BJ (cell line): ENCODE measurements around the gene C10orf95. TPM values are rescaled to one million over a fixed set of nuclear protein-coding genes. Genes with fewer than 3 reads are reported as not detected.

ENCODE experiments used
- CTCF ChIA-PET: fragments of 350-600 bp; formaldehyde crosslinking; extraction: SDS; loops from one replicate; lab custom pipeline; 2021; ENCODE audit warnings: antibody characterized with exemption, inconsistent platforms; lab: Yijun Ruan, JAX
- POLR2A ChIA-PET: fragments of 300-600 bp; sonication (Branson Sonifier 250); formaldehyde crosslinking; extraction: SDS; loops from one replicate; lab custom pipeline; 2021; ENCODE audit warnings: antibody characterized with exemption; lab: Charles Lee
- DNase-seq: peaks from one replicate; pipeline ENCODE4 v3.0.0-alpha.2; 2011; ENCODE audit warnings: low read depth
- H3K27me3 ChIP-seq: 2 replicates; pipeline ENCODE4 v1.6.0; 2011; ENCODE audit warnings: low read length; ENCODE audit not compliant: control insufficient read depth, insufficient read depth
- H3K36me3 ChIP-seq: 2 replicates; pipeline ENCODE4 v1.5.1; 2011; ENCODE audit warnings: low read length; ENCODE audit not compliant: control insufficient read depth, insufficient read depth
- H3K4me3 ChIP-seq: 2 replicates; pipeline ENCODE4 v1.5.1; 2011; ENCODE audit warnings: low read depth, mild to moderate bottlenecking, control low read depth, low read length
- polyA plus RNA-seq: library from polyadenylated mRNA; depleted of rRNA; stranded (reverse); fragments of >200 nt; gene quantifications from 2 replicates; pipeline ENCODE4 v1.2.3, GENCODE V29; 2011
- TF ChIP-seq, protein P1 (sequence below): IDR thresholded peaks from 2 replicates; pipeline ENCODE4 v1.5.1; 2011; ENCODE audit warnings: low read depth, mild to moderate bottlenecking, control low read depth, inconsistent platforms, low read length, moderate library complexity; ENCODE audit not compliant: insufficient read depth

C10orf95 gene
- polyA plus RNA-seq, 1 experiment: not detected

- ChIA-PET CTCF (interaction anchor here (0.5 to 3.6 kb wide), 16 partner anchors 7 to 311 kb away, joined by 3 to 37 read pairs (median 8); partner anchors contain the start of gene FBXL15), POLR2A (no interaction called here)
- Histone ChIP-seq H3K4me3 (no peak overlapping the region), H3K27me3 (no peaks in the 10 kb centered on the region), H3K36me3 (peaks cover 37% of the 10 kb centered on the region)
- TF ChIP-seq, protein P1, sequence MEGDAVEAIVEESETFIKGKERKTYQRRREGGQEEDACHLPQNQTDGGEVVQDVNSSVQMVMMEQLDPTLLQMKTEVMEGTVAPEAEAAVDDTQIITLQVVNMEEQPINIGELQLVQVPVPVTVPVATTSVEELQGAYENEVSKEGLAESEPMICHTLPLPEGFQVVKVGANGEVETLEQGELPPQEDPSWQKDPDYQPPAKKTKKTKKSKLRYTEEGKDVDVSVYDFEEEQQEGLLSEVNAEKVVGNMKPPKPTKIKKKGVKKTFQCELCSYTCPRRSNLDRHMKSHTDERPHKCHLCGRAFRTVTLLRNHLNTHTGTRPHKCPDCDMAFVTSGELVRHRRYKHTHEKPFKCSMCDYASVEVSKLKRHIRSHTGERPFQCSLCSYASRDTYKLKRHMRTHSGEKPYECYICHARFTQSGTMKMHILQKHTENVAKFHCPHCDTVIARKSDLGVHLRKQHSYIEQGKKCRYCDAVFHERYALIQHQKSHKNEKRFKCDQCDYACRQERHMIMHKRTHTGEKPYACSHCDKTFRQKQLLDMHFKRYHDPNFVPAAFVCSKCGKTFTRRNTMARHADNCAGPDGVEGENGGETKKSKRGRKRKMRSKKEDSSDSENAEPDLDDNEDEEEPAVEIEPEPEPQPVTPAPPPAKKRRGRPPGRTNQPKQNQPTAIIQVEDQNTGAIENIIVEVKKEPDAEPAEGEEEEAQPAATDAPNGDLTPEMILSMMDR: no peak
- DNase-seq: no peak
Measured at GRCh38 chr10:102480396-102480795, 29.1 kb upstream of the C10orf95 start.

- no peak for DNase-seq
- POLR2A ChIA-PET: no interaction called here
- CTCF ChIA-PET: interaction anchor here (0.6 to 3.6 kb wide), 30 partner anchors 8 to 328 kb away, joined by 3 to 37 read pairs (median 6); partner anchors contain the start of genes CUEDC2, ELOVL3 and FBXL15
- H3K27me3 ChIP-seq: no peaks in the 10 kb centered on the region
- TF ChIP-seq, protein P1: no peak
- H3K4me3 ChIP-seq: no peak overlapping the region
- H3K36me3 ChIP-seq: peaks cover 32% of the 10 kb centered on the region
Measured at GRCh38 chr10:102479651-102480050, 28.3 kb upstream of the C10orf95 start.

DNA sequence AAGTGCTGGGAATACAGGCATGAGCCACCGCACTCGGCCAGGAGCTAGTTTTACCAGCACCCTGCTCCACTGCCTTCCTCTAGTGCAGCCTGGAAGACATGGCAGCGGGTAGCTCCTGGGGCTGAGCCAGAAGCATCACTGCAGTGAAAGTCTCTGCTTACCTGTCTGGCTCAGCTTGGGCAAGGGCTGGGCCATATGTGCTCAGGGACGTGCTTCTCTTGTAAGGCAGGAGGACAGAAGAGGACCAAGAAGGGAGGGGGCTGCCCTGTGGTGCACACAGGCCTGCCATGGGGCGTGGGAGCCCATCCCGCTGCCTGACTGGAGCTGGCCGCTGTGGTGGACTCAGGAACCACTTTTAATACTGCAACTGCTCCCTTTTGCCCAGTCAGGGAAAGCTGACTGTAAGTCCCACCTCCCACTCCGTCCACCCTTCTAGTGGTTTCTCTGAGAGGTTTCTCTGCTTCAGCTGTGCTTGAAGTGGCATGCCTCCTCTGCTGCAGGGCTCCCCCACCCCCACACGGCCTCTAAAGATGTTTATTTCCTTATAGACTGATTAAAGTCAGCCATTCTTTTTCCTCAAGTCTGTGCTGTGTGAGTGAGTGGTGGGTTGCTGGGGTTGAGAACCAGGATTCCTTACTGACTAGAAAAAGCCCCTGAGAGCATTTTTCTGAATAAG is 25.3 kb upstream of the C10orf95 start:
- no peak for DNase-seq
- Histone ChIP-seq H3K36me3 (peaks cover 15% of the 10 kb centered on the region), H3K4me3 (no peak overlapping the region), H3K27me3 (no peaks in the 10 kb centered on the region)
- ChIA-PET POLR2A (no interaction called here), CTCF (interaction anchor here (2.1 to 3.6 kb wide), 2 partner anchors 15 to 107 kb away, joined by 4 to 33 read pairs; no protein-coding TSS in a partner anchor)
- TF ChIP-seq, protein P1: no peak

- Histone ChIP-seq H3K27me3 (no peaks in the 10 kb centered on the region), H3K4me3 (no peak overlapping the region), H3K36me3 (peaks cover 10% of the 10 kb centered on the region)
- POLR2A ChIA-PET: no interaction called here
- DNase-seq: no peak
- CTCF ChIA-PET: interaction anchor here (0.8 to 2.1 kb wide), 2 partner anchors 73 to 108 kb away, joined by 3 to 4 read pairs; no protein-coding TSS in a partner anchor
- TF ChIP-seq, protein P1: no peak
Measured at GRCh38 chr10:102475451-102476040, 24.2 kb upstream of the C10orf95 start.

DNA sequence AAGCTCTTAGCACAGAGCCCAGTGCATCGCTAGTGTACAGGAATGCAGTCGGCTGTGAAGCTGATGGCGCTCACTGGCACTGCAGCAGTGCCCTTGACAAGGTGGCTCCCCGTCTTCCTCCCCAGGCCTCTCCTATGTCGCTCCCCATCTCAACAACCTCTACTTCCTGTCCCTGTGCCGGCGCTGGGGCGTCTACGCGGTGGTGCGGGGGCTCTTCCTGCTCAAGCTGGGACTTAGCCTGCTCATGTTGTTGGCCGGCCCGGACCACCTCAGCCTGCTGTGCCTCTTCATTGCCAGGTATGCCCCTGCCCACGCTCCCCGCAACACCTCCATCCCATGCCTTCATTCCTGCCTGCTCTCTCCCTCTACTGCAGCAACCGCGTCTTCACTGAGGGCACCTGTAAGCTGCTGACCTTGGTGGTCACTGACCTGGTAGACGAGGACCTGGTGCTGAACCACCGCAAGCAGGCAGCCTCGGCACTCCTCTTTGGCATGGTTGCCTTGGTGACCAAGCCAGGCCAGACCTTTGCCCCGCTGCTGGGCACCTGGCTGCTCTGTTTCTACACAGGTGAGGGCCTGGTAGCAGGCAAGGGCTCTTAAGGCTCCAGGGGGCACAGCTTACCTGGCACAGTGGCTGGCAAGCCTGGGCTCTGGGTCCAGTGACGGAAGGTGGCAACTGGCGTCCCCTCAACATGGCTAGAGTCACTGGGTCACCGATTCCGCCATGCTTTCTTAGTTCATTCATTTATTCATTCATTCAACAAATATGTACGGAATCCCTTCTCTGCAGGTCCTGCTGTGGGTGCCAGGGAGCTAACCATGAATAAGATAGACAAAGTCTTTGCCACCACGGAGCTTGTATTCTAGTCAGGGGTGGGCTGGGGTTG is 22.3 kb upstream of the C10orf95 start:
- DNase-seq: no peak
- H3K4me3 ChIP-seq: no peak overlapping the region
- H3K36me3 ChIP-seq: no peaks in the 10 kb centered on the region; the same call in 1 of the 2 replicates
- H3K27me3 ChIP-seq: no peaks in the 10 kb centered on the region
- TF ChIP-seq, protein P1: no peak
- ChIA-PET POLR2A (no interaction called here), CTCF (interaction anchor here (0.8 to 1.8 kb wide), 5 partner anchors 12 to 304 kb away, joined by 3 to 5 read pairs (median 4); no protein-coding TSS in a partner anchor)
